Panc1 (cell line): ENCODE results near the gene SLC27A2. TPM values are rescaled to one million over a fixed set of nuclear protein-coding genes. Genes with fewer than 3 reads are reported as not detected.

Experiments
- ATAC-seq: fragments of 200-7000 bp; cut with Tn5 transposase; 2 replicates; pipeline ENCODE4 v1.9.1; 2020; ENCODE audit warnings: mild to moderate bottlenecking, moderate library complexity
- BruUV-seq: library from RNA; stranded (reverse); fragments of 400-500 nt; replicated peaks from 2 replicates; lab custom pipeline; 2021; lab: Mats Ljungman, UMichigan
- CTCF ChIA-PET: fragments of 300-600 bp; sonication (Branson Sonifier 250); formaldehyde crosslinking; loops from one replicate; lab custom pipeline; 2022; ENCODE audit warnings: antibody characterized with exemption; lab: Charles Lee
- POLR2A ChIA-PET: fragments of 300-600 bp; sonication (Branson Sonifier 250); formaldehyde crosslinking; loops from one replicate; lab custom pipeline; 2022; ENCODE audit warnings: antibody characterized with exemption; lab: Charles Lee
- DNase-seq: peaks from one replicate; pipeline ENCODE4 v3.0.0-alpha.2; 2010; ENCODE audit warnings: low read depth, low spot score
- H3K27ac ChIP-seq: 2 replicates; pipeline ENCODE4 v1.5.1; 2011; ENCODE audit warnings: mild to moderate bottlenecking, low read length, inconsistent platforms
- H3K27me3 ChIP-seq: fragments of 200-500 bp; sonication (Bioruptor generic); 2 replicates; pipeline ENCODE4 v1.6.0; 2014; ENCODE audit warnings: low read length, inconsistent platforms; ENCODE audit not compliant: control insufficient read depth, insufficient read depth
- H3K36me3 ChIP-seq: fragments of 200-500 bp; sonication (Bioruptor generic); 2 replicates; pipeline ENCODE4 v1.5.1; 2014; ENCODE audit warnings: inconsistent platforms, mild to moderate bottlenecking, low read length, moderate library complexity; ENCODE audit not compliant: control insufficient read depth, insufficient read depth
- H3K4me1 ChIP-seq: 2 replicates; pipeline ENCODE4 v1.5.1; 2011; ENCODE audit warnings: inconsistent platforms, mild to moderate bottlenecking, low read length, moderate library complexity; ENCODE audit not compliant: control insufficient read depth, insufficient read depth
- H3K4me3 ChIP-seq, 2 experiments: 2 replicates each; pipeline ENCODE4 v1.5.1; 2011 to 2012; ENCODE audit warnings: low read depth in 2 of 2, low read length in 2 of 2, mild to moderate bottlenecking in 2 of 2, inconsistent platforms in 1 of 2, moderate library complexity in 1 of 2
- H3K9me3 ChIP-seq: fragments of 200-500 bp; sonication (Bioruptor generic); 2 replicates; pipeline ENCODE4 v1.5.1; 2014; ENCODE audit warnings: low read depth, mild to moderate bottlenecking, inconsistent platforms, low read length, moderate library complexity; ENCODE audit not compliant: control insufficient read depth, insufficient read depth
- POLR2AphosphoS5 ChIP-seq: IDR thresholded peaks from 2 replicates; pipeline ENCODE4 v1.6.1; 2012; ENCODE audit warnings: mild to moderate bottlenecking, low read depth, low read length, moderate library complexity
- SIN3A ChIP-seq: IDR thresholded peaks from 2 replicates; pipeline ENCODE4 v1.6.1; 2012; ENCODE audit warnings: low read depth, mild to moderate bottlenecking, low read length, moderate library complexity, borderline replicate concordance; ENCODE audit not compliant: insufficient read depth
- TCF7L2 ChIP-seq: IDR thresholded peaks from 2 replicates; pipeline ENCODE4 v1.6.1; 2011; ENCODE audit warnings: mild to moderate bottlenecking, low read depth, low read length, inconsistent platforms
- in situ Hi-C: cut with HindIII; loops from 2 replicates; pipeline ENCODE4 v1.10.0; 2016; ENCODE audit warnings: low sequenced_read_pairs, low pct_unique_long_range_greater_than_20kb
- intact Hi-C: fragments of 100-400 bp; cut with micrococcal nuclease; formaldehyde crosslinking; loops from one replicate; pipeline ENCODE4 v1.10.0; 2022; ENCODE audit not compliant: unreplicated experiment
- total RNA-seq: library from RNA; stranded (reverse); gene quantifications from one replicate; pipeline ENCODE4 v1.2.1, GENCODE V29; 2021; ENCODE audit not compliant: unreplicated experiment
- TF ChIP-seq, protein P1 (sequence below), 2 experiments: IDR thresholded peaks; 2 replicates each; pipeline ENCODE4 v1.6.1; 2011 to 2012; ENCODE audit warnings: low read depth in 2 of 2, control low read depth in 1 of 2, low read length in 1 of 2, mild to moderate bottlenecking in 1 of 2, moderate library complexity in 1 of 2; ENCODE audit not compliant: insufficient read depth in 1 of 2
- TF ChIP-seq, protein P2 (sequence below): fragments of 450-650 bp; IDR thresholded peaks from 2 replicates; pipeline ENCODE4 v1.5.1; 2017; ENCODE audit warnings: mild to moderate bottlenecking

The SLC27A2 gene
- total RNA-seq, 1 experiment from 2014 or later: 0.18 TPM

DNA sequence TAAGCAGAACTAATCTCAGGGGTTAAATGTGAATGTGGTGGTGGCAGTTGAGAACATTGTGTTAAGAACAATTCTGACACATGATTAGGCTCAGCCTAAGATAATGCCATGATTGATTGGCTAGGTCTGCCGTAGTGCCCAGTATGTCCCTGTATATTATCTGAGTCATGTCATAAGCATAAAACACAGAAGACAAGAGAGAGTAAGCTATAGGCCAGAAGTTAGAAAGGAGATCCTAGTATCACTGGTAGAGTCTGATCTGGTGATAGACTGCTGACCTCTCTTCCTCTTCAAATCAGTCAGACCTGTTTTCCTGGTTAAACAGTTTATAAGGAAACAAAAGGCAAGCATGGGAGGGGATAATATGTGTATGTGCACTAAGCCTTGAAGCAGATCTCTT is 32.9 kb upstream of the SLC27A2 start:
- ChIA-PET CTCF (interaction anchor here (2.1 kb wide), 1 partner anchor 167 kb away, joined by 14 read pairs; no protein-coding TSS in a partner anchor), POLR2A (no interaction called here)
- H3K27me3 ChIP-seq: no peaks in the 10 kb centered on the region
- intact Hi-C loops (loop anchor here (5.0 to 10.0 kb wide), 2 partner anchors 168 to 914 kb away; no protein-coding TSS in a partner anchor), in situ Hi-C loops (no loop called here)
- no peaks in the 10 kb centered on the region for H3K36me3 ChIP-seq
- DNase-seq (no peak), ATAC-seq (no peak)
- TF ChIP-seq SIN3A (no peak), POLR2AphosphoS5 (no peak), TCF7L2 (no peak)
- TF ChIP-seq, protein P1, sequence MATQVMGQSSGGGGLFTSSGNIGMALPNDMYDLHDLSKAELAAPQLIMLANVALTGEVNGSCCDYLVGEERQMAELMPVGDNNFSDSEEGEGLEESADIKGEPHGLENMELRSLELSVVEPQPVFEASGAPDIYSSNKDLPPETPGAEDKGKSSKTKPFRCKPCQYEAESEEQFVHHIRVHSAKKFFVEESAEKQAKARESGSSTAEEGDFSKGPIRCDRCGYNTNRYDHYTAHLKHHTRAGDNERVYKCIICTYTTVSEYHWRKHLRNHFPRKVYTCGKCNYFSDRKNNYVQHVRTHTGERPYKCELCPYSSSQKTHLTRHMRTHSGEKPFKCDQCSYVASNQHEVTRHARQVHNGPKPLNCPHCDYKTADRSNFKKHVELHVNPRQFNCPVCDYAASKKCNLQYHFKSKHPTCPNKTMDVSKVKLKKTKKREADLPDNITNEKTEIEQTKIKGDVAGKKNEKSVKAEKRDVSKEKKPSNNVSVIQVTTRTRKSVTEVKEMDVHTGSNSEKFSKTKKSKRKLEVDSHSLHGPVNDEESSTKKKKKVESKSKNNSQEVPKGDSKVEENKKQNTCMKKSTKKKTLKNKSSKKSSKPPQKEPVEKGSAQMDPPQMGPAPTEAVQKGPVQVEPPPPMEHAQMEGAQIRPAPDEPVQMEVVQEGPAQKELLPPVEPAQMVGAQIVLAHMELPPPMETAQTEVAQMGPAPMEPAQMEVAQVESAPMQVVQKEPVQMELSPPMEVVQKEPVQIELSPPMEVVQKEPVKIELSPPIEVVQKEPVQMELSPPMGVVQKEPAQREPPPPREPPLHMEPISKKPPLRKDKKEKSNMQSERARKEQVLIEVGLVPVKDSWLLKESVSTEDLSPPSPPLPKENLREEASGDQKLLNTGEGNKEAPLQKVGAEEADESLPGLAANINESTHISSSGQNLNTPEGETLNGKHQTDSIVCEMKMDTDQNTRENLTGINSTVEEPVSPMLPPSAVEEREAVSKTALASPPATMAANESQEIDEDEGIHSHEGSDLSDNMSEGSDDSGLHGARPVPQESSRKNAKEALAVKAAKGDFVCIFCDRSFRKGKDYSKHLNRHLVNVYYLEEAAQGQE (IDR thresholded peaks at IDR 0.05; ENCODE audit: insufficient read depth in 1 of 2, low read depth in 2 of 2, low read length in 1 of 2): no peak
- TF ChIP-seq, protein P2, sequence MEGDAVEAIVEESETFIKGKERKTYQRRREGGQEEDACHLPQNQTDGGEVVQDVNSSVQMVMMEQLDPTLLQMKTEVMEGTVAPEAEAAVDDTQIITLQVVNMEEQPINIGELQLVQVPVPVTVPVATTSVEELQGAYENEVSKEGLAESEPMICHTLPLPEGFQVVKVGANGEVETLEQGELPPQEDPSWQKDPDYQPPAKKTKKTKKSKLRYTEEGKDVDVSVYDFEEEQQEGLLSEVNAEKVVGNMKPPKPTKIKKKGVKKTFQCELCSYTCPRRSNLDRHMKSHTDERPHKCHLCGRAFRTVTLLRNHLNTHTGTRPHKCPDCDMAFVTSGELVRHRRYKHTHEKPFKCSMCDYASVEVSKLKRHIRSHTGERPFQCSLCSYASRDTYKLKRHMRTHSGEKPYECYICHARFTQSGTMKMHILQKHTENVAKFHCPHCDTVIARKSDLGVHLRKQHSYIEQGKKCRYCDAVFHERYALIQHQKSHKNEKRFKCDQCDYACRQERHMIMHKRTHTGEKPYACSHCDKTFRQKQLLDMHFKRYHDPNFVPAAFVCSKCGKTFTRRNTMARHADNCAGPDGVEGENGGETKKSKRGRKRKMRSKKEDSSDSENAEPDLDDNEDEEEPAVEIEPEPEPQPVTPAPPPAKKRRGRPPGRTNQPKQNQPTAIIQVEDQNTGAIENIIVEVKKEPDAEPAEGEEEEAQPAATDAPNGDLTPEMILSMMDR: no peak
- H3K4me1 ChIP-seq: no peaks in the 10 kb centered on the region
- BruUV-seq: no TSS peak
- H3K27ac ChIP-seq: no peak overlapping the region
- no peaks in the 10 kb centered on the region for H3K9me3 ChIP-seq
- no peak overlapping the region for H3K4me3 ChIP-seq

GRCh38 chr15:50150349-50150748 is 31.6 kb upstream of the SLC27A2 start:
- no peak for TF ChIP-seq SIN3A
- TF ChIP-seq TCF7L2: no peak
- TF ChIP-seq, protein P2: no peak
- TF ChIP-seq, protein P1 (IDR thresholded peaks at IDR 0.05; ENCODE audit: insufficient read depth in 1 of 2, low read depth in 2 of 2, low read length in 1 of 2): no peak
- no peak for TF ChIP-seq POLR2AphosphoS5
- CTCF ChIA-PET: interaction anchor here (1.8 kb wide), 1 partner anchor 166 kb away, joined by 7 read pairs; no protein-coding TSS in a partner anchor
- no TSS peak for BruUV-seq
- H3K4me3 ChIP-seq: no peak overlapping the region
- H3K9me3 ChIP-seq: 0 out of 2 replicates have a peak, but pooled peaks cover under 1% of the 10 kb centered on the region
- ATAC-seq: no peak
- in situ Hi-C loops: no loop called here
- DNase-seq: no peak
- no peaks in the 10 kb centered on the region for H3K36me3 ChIP-seq
- intact Hi-C loops: no loop called here
- no peak overlapping the region for H3K27ac ChIP-seq
- H3K27me3 ChIP-seq: no peaks in the 10 kb centered on the region
- POLR2A ChIA-PET: no interaction called here
- H3K4me1 ChIP-seq: no peaks in the 10 kb centered on the region
